GM21723 (cell line): ENCODE data around the gene KIF12.
"Not testable (repeated sequence)": the region's sequence is repeated elsewhere in the genome, so short reads cannot be mapped to it uniquely, and the experiment has no call there.

Experiments
- ATAC-seq: cut with Tn5 transposase; IDR thresholded peaks from one replicate; pipeline ENCODE4 v1.9.1; 2021; ENCODE audit warnings: mild to moderate bottlenecking, moderate library complexity; ENCODE audit not compliant: unreplicated experiment

KIF12 gene

DNA sequence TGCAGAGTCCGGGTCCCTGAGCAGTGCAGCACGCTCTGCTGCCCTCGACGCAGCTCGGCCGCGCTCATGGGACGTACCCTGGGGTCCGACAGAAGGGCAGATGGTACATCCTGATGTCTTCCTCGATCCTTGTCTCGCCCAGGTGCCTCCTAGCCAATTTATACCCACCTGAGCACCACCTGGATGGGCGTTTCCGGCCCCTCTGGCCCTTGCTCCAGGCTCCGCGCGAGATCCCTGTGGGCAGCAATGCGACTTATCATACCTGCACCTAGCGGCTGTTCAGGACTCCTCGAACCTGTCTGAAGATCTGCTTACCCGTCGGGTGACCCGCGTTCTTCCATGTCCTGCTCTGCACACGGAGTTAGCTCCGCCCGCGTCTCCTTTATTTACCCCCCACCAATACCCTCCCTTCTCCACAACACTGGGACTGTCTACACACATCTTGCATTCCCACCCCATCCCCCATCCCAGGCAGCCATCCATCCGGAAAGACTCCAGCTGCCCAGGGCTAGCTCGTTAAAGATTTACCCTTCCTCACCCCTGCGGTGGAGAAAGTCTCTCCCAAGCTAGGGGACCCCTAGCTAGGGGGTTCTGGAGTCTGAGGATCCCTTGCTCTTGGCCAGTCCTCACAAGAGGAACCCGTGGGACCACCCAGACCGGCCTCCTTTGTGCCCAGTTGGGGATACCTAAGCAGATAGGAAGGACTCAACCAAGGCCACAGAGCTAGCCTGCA lies at the start of gene KIF12:
TSS of gene KIF12 (minus strand) at position 357 of the 733 bp plus-strand sequence. CDS start at position 341, 16 bp downstream.
- no peak for ATAC-seq

- no peak for ATAC-seq
These were observed 47.6 kb upstream of the KIF12 start for GRCh38 chr9:114146735-114147134.

DNA sequence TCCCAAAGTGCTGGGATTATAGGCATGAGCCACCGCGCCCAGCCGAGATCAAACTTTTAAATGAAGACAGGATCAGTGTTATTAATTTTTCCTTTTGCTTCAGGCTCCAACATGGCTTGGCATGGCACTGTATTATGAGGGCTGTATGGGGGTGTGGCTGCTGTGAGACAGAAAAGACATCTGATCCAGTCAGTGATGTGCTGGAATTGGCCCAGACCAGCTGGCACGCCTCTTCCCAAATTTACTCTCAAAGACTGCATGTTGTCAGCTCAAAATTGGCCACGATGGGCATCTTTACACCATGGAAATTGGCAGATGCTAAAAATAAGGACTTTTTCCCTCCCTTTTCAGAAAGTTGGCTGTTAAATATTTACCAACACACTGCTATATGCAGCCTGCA lies 44.1 kb upstream of the KIF12 start:
- no peak for ATAC-seq

- no peak for ATAC-seq
These were observed 42.7 kb upstream of the KIF12 start for GRCh38 chr9:114141553-114142402.

GRCh38 chr9:114140850-114141249 lies 41.8 kb upstream of the KIF12 start:
- no peak for ATAC-seq

GRCh38 chr9:114140401-114140800 lies 41.3 kb upstream of the KIF12 start:
- ATAC-seq, result no peak

GRCh38 chr9:114139071-114139470 lies 40.0 kb upstream of the KIF12 start:
- ATAC-seq, result no peak

DNA sequence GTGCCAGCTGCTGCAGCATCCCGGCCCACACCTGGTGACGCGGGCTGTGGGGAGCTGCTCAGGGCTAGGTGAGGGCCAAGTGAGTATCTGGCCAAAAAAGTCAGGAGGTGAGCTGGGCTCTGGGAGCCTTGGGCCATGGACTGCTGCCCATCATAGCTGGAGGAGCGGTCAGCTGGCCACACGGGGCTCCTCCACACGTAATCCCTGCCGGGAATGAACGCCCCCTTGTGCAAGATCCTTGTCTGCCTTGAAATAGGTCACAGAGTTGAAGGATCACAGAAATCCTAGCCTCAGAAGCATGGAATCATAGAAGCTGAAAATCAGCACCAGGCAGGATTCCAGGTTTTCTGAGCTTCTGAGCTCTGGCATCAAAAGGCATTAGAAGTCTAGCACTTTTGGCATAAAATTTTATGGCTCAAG lies 39.5 kb upstream of the KIF12 start:
- no peak for ATAC-seq

- no peak for ATAC-seq
These were observed 38.7 kb upstream of the KIF12 start for GRCh38 chr9:114137831-114138230.

GRCh38 chr9:114134827-114135396 lies 35.8 kb upstream of the KIF12 start:
- ATAC-seq, result no peak

DNA sequence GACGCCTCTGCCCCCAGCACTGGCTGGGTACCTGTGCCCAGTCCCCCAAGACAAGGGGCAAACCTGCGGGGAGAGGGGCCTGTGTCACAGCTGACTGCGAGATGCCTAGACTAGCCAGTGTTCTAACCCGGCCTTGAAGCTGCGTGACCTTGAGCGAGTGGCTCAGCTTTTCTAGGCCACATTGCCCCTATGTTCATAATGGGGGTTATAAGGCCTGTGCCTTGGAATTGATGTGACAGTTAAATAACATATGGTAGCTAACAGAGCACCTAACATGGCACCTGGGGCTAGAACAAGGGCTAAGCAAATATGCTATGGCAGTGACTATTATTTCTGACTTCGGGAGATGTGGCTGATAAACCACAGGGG lies 33.4 kb upstream of the KIF12 start:
- ATAC-seq, result no peak

GRCh38 chr9:114131808-114132549 lies 32.9 kb upstream of the KIF12 start:
- ATAC-seq, result no peak

GRCh38 chr9:114130624-114131277 lies 31.7 kb upstream of the KIF12 start:
- ATAC-seq, result no peak

- ATAC-seq, result no peak
These were observed 31.0 kb upstream of the KIF12 start for GRCh38 chr9:114130141-114130540.

GRCh38 chr9:114128759-114129158 lies 29.7 kb upstream of the KIF12 start:
- ATAC-seq, result not testable (repeated sequence)

DNA sequence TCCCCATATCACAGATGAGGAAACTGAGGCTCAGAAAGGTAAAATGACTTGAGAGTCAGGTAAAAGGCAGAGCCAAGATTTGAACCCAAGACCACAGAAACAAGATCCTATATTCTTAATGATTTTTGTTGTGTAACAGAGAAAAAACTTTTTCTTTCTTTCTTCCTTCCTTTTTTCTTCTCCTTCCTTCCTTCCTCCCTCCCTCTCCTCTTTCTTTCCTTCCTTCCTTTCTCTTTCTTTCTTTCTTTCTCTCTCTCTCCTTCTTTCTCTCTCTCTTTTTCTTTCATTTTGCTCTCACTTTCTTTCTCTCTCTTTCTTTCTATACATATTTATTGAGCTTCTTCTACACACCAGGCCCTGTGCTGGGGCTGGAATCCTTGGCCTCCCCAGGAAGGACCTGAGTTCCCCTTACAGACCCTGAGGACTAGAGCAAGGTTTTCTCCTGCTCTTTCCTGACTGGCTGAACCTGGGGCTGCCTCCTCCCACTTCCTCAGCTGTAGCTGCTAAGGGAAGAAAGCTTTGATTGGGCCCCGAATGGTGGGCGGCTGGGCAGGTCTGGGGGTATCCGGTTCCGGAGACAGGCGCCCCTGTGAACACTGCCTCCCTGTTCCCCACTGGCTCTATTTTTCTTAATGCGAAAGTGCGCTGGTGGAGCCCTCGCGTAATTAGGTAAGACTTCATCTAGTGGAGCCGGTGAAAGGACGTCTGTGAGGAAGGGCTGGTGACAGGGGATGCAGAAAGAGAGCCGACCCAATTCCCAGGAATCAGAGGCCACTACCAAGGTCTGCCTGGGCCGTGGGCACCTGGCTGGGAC lies 27.4 kb upstream of the KIF12 start:
- ATAC-seq, result no peak

DNA sequence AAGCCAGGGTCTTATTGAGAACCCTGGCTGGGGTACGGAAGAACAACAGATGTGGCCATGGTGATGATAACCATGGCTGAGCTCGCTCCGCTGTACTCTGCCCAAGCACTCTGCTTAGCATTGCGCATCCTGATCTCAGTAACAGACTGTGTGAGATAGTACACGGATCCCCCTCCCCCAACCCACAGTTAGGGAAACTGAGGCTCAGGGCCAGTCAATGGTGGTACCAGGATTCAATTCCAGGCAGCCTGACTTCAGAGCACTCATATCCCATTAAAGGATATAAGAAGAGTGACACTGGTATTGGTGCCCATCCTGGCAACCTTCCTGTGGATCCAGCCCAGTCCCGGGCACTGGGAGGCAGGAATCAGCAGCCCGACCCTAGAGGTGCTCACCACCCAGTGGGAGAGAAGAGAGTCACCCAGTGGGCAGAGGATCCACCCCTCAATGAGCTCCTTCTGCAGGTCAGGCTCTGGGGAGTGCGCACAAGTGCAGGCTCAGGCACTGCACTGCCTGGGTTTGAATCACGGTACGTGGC lies 26.5 kb upstream of the KIF12 start:
- no peak for ATAC-seq

DNA sequence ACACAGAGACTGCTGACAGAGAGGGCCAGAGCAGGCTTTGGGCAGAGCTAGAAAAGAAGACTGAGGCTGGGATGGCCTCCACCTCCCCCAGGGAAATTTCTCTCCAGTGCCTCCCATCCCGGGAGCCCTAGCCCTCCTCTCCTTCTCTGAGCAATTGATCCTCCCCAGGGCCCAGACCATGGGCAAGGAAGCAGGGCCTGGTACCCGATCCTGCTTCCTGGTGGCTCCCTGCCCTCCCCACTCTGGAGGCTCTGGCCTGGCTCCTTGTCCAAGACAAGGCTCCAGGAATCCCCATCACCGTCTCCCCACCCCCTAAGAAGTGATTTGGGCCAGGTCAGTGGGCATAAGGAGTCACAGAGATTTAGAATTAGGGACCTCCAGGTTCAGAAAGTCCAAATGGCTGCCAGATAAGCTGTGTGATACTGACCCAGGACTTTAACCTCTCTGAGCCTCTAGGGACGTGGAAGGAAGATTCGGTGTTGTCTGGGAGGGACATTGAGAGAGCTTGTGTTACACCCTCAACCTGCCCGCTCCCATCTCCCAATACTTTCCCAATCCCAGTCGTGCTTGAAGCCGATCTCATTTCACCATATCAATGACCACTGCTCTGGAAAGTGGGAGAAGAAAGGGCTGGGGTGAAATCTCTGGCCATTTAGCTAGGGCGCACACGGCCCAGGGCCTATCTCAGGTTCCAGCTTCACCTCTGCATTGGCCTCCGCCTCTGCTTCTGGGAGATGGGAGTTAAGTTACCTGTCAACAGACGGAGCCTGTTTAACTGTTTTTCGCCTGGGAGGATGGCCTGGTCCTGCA lies 25.8 kb upstream of the KIF12 start:
- ATAC-seq, result no peak

DNA sequence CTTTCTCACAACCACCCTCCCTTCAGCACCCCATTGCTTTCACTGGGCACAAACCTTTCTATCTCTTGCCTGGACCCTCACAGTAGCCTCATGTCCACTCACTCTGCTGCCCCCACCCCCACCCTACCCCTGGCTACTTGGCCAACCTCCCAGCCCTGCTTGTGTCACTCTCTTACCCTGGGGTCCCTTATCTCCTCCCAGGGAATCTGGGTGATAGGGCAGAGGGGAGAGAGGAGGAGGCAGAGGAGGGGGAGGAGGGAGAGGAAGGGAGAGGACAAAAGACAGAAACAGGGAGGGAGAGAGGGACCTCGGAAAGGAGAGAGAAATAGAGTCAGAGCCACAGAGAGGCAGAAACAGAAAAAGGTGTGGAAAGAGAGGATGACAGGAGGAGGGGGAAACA lies 25.0 kb upstream of the KIF12 start:
- no peak for ATAC-seq
